OCI-LY7 (cell line): ENCODE measurements around the gene CCDC102B.

Source experiments
- EZH2phosphoT487 ChIP-seq: fragments of 200-600 bp; sonication (generic); IDR thresholded peaks from 2 replicates; pipeline ENCODE4 v1.6.1; 2018; ENCODE audit warnings: low read depth, borderline replicate concordance, mild to moderate bottlenecking, mixed run types, antibody characterized with exemption, low read length, moderate library complexity, mixed read lengths
- TF ChIP-seq, protein P1 (sequence below): fragments of 200-600 bp; sonication (generic); conservative IDR thresholded peaks from 2 replicates; pipeline ENCODE4 v1.5.1; 2014; ENCODE audit warnings: mild to moderate bottlenecking, antibody characterized with exemption, low read length, moderate library complexity, mixed read lengths

DNA sequence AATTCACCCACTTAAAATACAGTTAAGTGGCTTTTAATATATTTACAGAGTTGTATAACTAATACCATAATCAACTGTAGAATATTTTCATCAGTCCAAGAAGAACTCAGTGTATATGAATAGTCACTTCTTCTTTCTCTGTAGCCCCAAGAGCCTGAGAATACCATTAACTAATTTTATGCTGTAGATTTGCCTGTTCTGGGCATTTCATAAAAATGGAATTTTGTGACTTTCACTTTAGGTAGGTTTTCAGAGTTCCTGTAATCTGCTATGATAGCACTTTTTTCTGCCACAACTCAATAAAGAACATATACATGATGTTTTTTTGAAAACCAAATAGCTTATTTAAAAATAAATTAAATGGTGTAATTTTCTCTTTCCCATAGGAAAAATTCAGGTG lies 57.6 kb downstream of the CCDC102B start:
- TF ChIP-seq, protein P1, sequence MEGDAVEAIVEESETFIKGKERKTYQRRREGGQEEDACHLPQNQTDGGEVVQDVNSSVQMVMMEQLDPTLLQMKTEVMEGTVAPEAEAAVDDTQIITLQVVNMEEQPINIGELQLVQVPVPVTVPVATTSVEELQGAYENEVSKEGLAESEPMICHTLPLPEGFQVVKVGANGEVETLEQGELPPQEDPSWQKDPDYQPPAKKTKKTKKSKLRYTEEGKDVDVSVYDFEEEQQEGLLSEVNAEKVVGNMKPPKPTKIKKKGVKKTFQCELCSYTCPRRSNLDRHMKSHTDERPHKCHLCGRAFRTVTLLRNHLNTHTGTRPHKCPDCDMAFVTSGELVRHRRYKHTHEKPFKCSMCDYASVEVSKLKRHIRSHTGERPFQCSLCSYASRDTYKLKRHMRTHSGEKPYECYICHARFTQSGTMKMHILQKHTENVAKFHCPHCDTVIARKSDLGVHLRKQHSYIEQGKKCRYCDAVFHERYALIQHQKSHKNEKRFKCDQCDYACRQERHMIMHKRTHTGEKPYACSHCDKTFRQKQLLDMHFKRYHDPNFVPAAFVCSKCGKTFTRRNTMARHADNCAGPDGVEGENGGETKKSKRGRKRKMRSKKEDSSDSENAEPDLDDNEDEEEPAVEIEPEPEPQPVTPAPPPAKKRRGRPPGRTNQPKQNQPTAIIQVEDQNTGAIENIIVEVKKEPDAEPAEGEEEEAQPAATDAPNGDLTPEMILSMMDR: no peak
- TF ChIP-seq EZH2phosphoT487: no peak
